ENCODE measurements around the gene CASK.

DNA sequence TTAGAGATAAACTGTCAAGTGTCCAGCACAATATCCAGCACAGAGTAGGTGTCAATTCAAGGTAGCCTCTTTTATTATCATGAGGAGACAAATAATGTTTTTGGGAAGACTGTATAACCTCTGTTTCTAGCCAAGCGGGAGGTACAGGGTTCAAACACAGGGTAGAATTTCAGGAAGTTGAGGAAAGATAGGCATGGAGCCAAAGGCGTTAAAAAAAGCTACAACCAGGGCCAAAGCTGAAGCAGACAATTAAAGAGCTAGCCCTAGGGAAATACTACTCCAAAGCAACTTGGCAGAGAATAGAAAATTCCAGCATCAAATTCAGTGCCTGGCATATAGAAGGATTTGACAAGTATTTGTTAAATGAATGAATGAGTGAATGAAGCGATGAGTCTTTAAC lies 40.0 kb upstream of the CASK start:
- TF ChIP-seq POLR2A (IDR thresholded peaks at IDR 0.05; ENCODE audit: low read depth, low read length) (no peak), TAF1 (IDR thresholded peaks at IDR 0.05; ENCODE audit: borderline replicate concordance, low read depth, low read length) (no peak)
